Endodermal cell (in vitro differentiated cells): Measurements from ENCODE around the gene ARAP2. TPM values are rescaled to one million over a fixed set of nuclear protein-coding genes. Genes with fewer than 3 reads are reported as not detected.

Experiments
- DNase-seq: peaks from one replicate; pipeline ENCODE4 v3.0.0-alpha.2; 2017
- H3K27ac ChIP-seq: 2 replicates; pipeline ENCODE4 v1.5.1; 2013; ENCODE audit warnings: mild to moderate bottlenecking, low read depth, low read length, moderate library complexity
- H3K27me3 ChIP-seq: 2 replicates; pipeline ENCODE4 v1.6.1; 2013; ENCODE audit warnings: mild to moderate bottlenecking, low read length, moderate library complexity; ENCODE audit not compliant: insufficient read depth, control insufficient read depth, poor library complexity, severe bottlenecking
- H3K36me3 ChIP-seq: 2 replicates; pipeline ENCODE4 v1.7.0; 2013; ENCODE audit warnings: mild to moderate bottlenecking, low read length, moderate library complexity; ENCODE audit not compliant: control insufficient read depth, insufficient read depth
- H3K4me1 ChIP-seq: one replicate; pipeline ENCODE4 v1.7.0; 2013; ENCODE audit warnings: low read length; ENCODE audit not compliant: control insufficient read depth, insufficient read depth
- H3K4me3 ChIP-seq: 2 replicates; pipeline ENCODE4 v1.5.1; 2013; ENCODE audit warnings: mild to moderate bottlenecking, low read length, moderate library complexity
- H3K9ac ChIP-seq: 2 replicates; pipeline ENCODE4 v1.6.1; 2013; ENCODE audit warnings: mild to moderate bottlenecking, low read length, moderate library complexity; ENCODE audit not compliant: poor library complexity, severe bottlenecking; ENCODE audit errors: extremely low read depth
- H3K9me3 ChIP-seq: 2 replicates; pipeline ENCODE4 v1.6.1; 2013; ENCODE audit warnings: mild to moderate bottlenecking, low read length, moderate library complexity; ENCODE audit not compliant: control insufficient read depth
- H3K27ac Mint-ChIP-seq: 2 replicates; pipeline ENCODE4 v1.8.0; 2020; ENCODE audit warnings: mixed read lengths
- H3K27me3 Mint-ChIP-seq: 2 replicates; pipeline ENCODE4 v1.8.0; 2021; ENCODE audit warnings: mild to moderate bottlenecking, mixed read lengths; ENCODE audit not compliant: insufficient read depth
- H3K36me3 Mint-ChIP-seq: 2 replicates; pipeline ENCODE4 v1.8.0; 2020; ENCODE audit warnings: low read depth, mixed read lengths
- H3K4me1 Mint-ChIP-seq: 2 replicates; pipeline ENCODE4 v1.8.0; 2020; ENCODE audit warnings: mixed read lengths
- H3K4me3 Mint-ChIP-seq: 2 replicates; pipeline ENCODE4 v1.8.0; 2020; ENCODE audit warnings: mild to moderate bottlenecking, moderate library complexity, mixed read lengths
- H3K9me3 Mint-ChIP-seq: 2 replicates; pipeline ENCODE4 v1.8.0; 2020; ENCODE audit warnings: mild to moderate bottlenecking, mixed read lengths
- WGBS, 2 experiments: methylation state at CpG; one replicate each; pipeline versions ENCODE4 v1.1.5 to v1.1.7; 2013; ENCODE audit warnings: missing lambda C conversion rate in 2 of 2, mixed read lengths in 1 of 2; ENCODE audit not compliant: insufficient coverage in 1 of 2, insufficient read length in 1 of 2; 5-methylcytosine and 5-hydroxymethylcytosine counted together
- total RNA-seq, 2 donors: library from RNA; stranded (reverse); fragmentation: NEBNext Ultra II Directional in 1 of 2; extraction: Animal tissue kit (Norgen Biotek cat#: 25700) in 1 of 2; gene quantifications; 2 replicates in 1 of 2; 3 replicates in 1 of 2; pipeline ENCODE4 v1.2.1, GENCODE V29; 2021
- TF ChIP-seq, protein P1 (sequence below): fragments of 200-600 bp; sonication (generic); conservative IDR thresholded peaks from 2 replicates; pipeline ENCODE4 v1.5.0; 2021; ENCODE audit warnings: antibody characterized with exemption, mild to moderate bottlenecking

Gene ARAP2
- total RNA-seq, 2 donors from 2014 or later, result 2.2 to 5.5 TPM

DNA sequence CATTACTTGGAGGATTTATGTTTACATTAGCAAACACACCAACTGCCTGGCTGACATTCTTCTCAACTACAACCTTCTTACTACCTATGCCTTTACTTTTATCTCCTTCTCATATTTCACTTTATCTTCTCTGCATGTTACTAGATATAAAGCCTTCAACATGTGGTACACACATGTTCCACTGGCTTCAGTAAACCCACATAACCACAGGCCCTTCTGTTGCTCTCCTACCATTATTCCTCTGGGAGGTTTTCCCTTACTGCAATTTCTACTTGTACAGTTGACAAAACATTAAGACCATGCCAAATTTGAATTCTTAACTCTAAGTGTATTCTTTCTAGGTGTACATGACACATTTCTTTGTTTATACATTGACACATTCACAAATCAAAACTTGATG lies 133.1 kb downstream of the ARAP2 start:
- H3K27me3 Mint-ChIP-seq, result no peaks in the 10 kb centered on the region
- Histone ChIP-seq H3K4me1 (no peaks in the 10 kb centered on the region), H3K27ac (no peak overlapping the region), H3K9me3 (no peaks in the 10 kb centered on the region), H3K4me3 (no peak overlapping the region), H3K36me3 (no peaks in the 10 kb centered on the region), H3K27me3 (no peaks in the 10 kb centered on the region), H3K9ac (no peak overlapping the region)
- TF ChIP-seq, protein P1, sequence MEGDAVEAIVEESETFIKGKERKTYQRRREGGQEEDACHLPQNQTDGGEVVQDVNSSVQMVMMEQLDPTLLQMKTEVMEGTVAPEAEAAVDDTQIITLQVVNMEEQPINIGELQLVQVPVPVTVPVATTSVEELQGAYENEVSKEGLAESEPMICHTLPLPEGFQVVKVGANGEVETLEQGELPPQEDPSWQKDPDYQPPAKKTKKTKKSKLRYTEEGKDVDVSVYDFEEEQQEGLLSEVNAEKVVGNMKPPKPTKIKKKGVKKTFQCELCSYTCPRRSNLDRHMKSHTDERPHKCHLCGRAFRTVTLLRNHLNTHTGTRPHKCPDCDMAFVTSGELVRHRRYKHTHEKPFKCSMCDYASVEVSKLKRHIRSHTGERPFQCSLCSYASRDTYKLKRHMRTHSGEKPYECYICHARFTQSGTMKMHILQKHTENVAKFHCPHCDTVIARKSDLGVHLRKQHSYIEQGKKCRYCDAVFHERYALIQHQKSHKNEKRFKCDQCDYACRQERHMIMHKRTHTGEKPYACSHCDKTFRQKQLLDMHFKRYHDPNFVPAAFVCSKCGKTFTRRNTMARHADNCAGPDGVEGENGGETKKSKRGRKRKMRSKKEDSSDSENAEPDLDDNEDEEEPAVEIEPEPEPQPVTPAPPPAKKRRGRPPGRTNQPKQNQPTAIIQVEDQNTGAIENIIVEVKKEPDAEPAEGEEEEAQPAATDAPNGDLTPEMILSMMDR, result no peak
- H3K9me3 Mint-ChIP-seq, result no peaks in the 10 kb centered on the region
- H3K36me3 Mint-ChIP-seq, result no peaks in the 10 kb centered on the region
- no peak overlapping the region for H3K27ac Mint-ChIP-seq
- H3K4me3 Mint-ChIP-seq, result no peak overlapping the region
- no peaks in the 10 kb centered on the region for H3K4me1 Mint-ChIP-seq
- no peak for DNase-seq

DNA sequence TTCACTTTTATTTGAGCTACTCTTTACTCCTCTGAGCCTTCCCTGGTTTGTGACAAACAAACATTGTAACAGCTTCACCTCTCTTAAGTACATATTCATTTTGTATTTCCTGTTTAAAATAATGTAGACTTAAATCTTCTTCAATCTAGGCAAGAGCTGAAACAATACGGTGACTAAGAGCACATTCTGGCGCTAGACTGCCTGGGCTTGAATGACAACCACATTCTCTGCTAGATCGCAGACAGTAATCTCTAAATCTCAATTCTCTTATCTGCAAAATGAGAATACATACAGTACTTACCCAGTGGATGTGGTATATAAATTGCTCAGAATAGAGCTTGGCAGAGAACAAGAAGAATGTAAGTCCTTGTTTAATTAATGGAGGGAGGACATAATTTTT lies 144.8 kb downstream of the ARAP2 start:
- Mint-ChIP-seq H3K27me3 (no peaks in the 10 kb centered on the region), H3K9me3 (no peaks in the 10 kb centered on the region), H3K27ac (no peak overlapping the region), H3K4me3 (no peak overlapping the region), H3K36me3 (no peaks in the 10 kb centered on the region), H3K4me1 (no peaks in the 10 kb centered on the region)
- peaks cover 9% of the 10 kb centered on the region for H3K9me3 ChIP-seq
- TF ChIP-seq, protein P1, result no peak
- no peaks in the 10 kb centered on the region for H3K27me3 ChIP-seq
- no peak overlapping the region for H3K9ac ChIP-seq
- H3K4me3 ChIP-seq, result no peak overlapping the region
- no peak for DNase-seq
- H3K36me3 ChIP-seq, result no peaks in the 10 kb centered on the region
- no peaks in the 10 kb centered on the region for H3K4me1 ChIP-seq
- 95% methylated on average over 3 of the region's 3 CpGs; no CpG with 5 or more reads in 1 of the 2 experiments for WGBS, 2 experiments
- no peak overlapping the region for H3K27ac ChIP-seq

DNA sequence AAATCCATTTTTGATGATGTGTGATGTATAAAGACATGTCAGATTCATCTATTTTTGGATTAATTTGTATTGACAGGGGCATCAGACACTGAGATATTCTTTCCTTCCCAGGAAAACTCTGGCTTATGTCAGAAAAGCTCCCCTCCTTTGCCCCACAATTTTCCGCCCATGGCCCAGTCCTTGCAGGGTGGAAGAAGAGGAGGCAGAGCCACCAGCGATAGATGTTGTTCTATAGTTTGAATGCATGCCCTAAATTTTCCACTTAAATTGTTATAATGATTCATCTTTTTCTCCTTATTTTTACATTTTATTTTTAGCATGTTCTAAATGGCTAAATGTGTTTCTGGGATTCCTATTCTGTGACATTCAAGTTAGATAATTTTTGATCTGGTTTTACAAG lies 149.3 kb downstream of the ARAP2 start:
- H3K4me1 Mint-ChIP-seq, result no peaks in the 10 kb centered on the region
- no peak overlapping the region for H3K9ac ChIP-seq
- no peak overlapping the region for H3K4me3 ChIP-seq
- 82% methylated on average over 1 of the region's 2 CpGs; no CpG with 5 or more reads in 1 of the 2 experiments for WGBS, 2 experiments
- no peaks in the 10 kb centered on the region for H3K4me1 ChIP-seq
- DNase-seq, result no peak
- no peaks in the 10 kb centered on the region for H3K36me3 Mint-ChIP-seq
- no peaks in the 10 kb centered on the region for H3K9me3 Mint-ChIP-seq
- H3K27ac ChIP-seq, result no peak overlapping the region
- H3K27me3 ChIP-seq, result no peaks in the 10 kb centered on the region
- H3K27me3 Mint-ChIP-seq, result no peaks in the 10 kb centered on the region
- no peaks in the 10 kb centered on the region for H3K9me3 ChIP-seq
- no peaks in the 10 kb centered on the region for H3K36me3 ChIP-seq
- TF ChIP-seq, protein P1, result no peak
- no peak overlapping the region for H3K4me3 Mint-ChIP-seq
- H3K27ac Mint-ChIP-seq, result no peak overlapping the region
